NCI-H2081 (cell line): Measurements from ENCODE around the gene NBAS.

ENCODE experiments used
- DNase-seq, 2 experiments: peaks; one replicate each; lab custom pipeline; 2025; lab: John Stamatoyannopoulos, UW

NBAS gene

DNA sequence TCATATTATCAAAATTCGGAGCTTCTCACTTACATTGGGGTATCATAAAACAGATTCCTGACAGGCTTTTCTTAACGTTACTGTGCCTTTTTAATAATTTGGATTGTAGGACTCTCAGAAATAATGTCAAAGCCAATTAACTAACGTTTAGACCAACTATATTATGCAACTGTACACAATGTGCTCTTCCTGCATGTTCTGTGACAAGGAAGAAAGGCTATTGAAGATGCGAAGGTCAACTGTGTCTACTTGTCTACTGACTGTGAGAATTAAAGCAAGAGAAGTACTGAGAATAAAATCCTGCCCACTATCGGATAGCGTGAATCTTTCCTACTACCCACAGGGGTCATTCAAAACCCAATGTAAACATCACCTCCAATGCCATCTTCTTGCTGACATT is 393.0 kb downstream of the NBAS start:
- no peak for DNase-seq

DNA sequence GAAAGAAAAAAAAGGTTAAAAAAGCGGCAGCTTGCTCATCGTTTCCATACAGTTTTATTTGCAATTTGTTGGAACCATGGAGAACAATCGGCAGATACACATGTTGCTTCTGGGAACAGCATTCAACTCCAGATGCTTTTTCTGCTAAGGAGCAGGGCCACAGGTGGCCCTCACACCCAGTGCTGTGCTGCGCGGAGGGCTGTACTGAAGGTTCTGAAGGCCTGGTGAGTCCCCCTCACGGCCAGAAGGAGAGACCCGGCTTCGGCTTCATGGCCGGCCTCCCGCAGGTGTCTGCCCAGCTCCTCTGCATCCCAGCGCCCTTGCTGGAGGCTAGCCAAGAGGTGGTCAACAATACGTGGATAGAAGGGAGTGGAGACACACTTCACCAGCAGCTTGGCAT is 394.3 kb downstream of the NBAS start:
- DNase-seq: no peak

GRCh38 chr2:15163326-15163725 is 397.8 kb downstream of the NBAS start:
- DNase-seq: no peak

- DNase-seq: no peak
Observed at GRCh38 chr2:15162620-15163019, 398.5 kb downstream of the NBAS start.

DNA sequence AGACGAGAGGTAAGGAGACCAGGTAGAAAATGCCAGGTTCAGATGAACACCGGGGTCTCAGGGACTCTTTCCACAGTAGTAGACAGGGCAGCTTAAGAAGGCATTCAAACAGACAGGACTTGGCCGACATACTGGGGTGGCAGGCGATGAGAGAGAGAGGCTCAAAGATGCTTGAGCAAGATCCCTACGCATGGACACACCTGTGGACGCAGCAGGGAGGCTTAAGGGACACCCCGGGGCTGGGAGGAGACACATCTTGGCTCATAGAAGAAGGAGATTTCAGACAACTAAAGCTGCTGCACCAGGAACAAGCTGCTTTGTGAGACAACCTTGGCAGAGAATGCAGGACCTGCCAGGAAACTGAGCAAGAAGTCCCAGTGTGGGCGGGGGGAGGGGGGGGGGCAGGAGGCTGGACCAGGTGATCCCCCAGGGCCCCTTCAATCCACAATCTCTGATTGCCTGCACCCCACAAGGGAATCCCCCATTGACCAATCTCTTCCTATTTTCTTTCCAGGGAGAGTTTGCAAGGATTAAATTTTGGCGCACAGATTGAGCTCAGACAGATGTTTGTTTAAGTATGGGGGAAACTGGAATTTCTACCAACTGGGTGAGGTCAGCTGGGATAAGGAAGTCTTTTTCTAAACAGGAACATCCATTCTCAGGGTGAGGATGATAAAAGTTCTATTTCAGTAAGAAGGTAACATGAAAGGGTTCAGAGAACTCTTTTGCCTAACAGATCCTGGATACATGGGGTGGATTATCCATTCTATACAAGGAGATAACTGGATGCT is 400.7 kb downstream of the NBAS start:
- DNase-seq: no peak

- DNase-seq: peak; percentile 48 to 75
Observed at GRCh38 chr2:15159751-15160177, 401.4 kb downstream of the NBAS start.

GRCh38 chr2:15159206-15159605 is 401.9 kb downstream of the NBAS start:
- no peak for DNase-seq

DNA sequence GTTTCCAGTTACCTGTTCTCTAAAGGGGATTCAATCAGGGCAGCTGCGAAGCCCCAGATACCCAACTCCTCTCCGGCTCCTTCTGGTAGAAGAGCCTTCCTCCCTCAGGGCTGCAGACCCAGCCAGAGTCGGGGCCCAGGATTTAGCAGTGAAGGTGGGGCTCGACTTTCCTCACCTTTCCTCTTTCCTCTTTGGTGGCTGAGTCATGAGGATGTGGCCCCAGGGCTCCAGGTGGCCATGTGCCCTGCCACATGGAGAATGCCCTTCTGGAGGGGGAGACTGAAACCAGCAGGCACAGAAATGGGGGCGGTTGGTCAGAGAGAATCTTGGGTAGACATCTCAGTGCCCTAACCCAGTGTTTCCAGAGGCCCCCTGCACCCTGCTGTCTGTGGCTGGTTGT is 402.6 kb downstream of the NBAS start:
- no peak for DNase-seq

- DNase-seq: peak; percentile 24 to 67
Observed at GRCh38 chr2:15158100-15158499, 403.0 kb downstream of the NBAS start.

DNA sequence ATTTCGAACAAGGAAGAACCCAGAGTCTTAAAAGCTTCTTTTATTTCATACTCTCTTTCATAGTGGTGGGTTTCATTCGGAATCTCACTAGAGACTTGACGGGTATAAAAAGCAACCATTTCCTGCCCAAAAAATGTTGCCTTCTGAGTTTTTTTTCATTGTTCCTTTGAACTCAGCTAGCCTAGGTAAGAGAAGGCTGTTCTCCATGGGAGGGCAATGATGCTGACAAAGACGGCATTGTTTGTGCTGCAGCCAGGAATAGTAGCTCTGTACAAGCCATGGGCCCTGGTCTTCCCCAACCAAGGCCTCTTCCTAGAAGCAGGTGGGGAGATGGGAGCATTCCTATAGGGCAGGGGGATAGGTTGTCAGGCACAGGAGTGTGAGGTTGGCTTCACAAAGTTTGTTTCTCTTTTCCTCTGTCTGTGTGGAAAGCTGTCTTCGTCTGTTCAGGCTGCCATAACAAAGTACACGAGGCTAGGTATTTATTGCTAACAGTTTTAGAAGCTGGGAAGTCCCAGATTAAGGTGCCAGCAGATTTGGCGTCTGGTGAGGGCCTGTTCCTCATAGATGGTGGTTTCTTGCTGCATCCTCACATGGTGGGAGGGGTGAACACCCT is 405.1 kb downstream of the NBAS start:
- DNase-seq: no peak

DNA sequence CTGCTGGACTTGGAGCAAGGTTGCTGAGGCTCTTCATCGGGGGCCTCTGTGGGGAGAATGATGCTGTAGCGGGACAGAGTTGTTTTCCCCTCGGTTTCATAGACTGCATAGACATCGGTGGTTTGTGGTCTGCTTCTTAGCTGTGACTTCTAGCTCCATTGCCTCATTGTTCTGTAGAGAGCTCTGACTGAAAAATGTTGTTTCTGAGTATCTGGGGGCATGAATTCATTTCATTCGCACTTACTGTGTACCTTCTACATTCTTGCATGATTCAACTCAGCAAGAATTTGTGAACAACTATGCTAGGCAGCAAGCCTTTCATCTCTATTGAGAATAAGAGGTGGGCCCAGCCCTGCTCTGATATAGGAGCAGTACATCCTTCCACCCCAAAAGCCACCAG is 406.8 kb downstream of the NBAS start:
- DNase-seq: no peak

GRCh38 chr2:15152382-15152781 is 408.8 kb downstream of the NBAS start:
- DNase-seq: no peak

- DNase-seq: no peak
Observed at GRCh38 chr2:15149063-15149462, 412.1 kb downstream of the NBAS start.

GRCh38 chr2:15147591-15147990 is 413.5 kb downstream of the NBAS start:
- peak in 1 of 2 experiments; percentile 47 for DNase-seq

GRCh38 chr2:15146960-15147359 is 414.2 kb downstream of the NBAS start:
- no peak for DNase-seq

- no peak for DNase-seq
Observed at GRCh38 chr2:15145919-15146318, 415.2 kb downstream of the NBAS start.

GRCh38 chr2:15145046-15145817 is 415.9 kb downstream of the NBAS start:
- no peak for DNase-seq

GRCh38 chr2:15142069-15142689 is 419.0 kb downstream of the NBAS start:
- peak; percentile 43 to 88 for DNase-seq

GRCh38 chr2:15141211-15141610 is 419.9 kb downstream of the NBAS start:
- no peak for DNase-seq

- no peak for DNase-seq
Observed at GRCh38 chr2:15136639-15137038, 424.5 kb downstream of the NBAS start.

- no peak for DNase-seq
Observed at GRCh38 chr2:15134957-15135356, 426.2 kb downstream of the NBAS start.

- DNase-seq: no peak
Observed at GRCh38 chr2:15133461-15133860, 427.7 kb downstream of the NBAS start.
